Measurements from ENCODE around the gene PRKN.

DNA sequence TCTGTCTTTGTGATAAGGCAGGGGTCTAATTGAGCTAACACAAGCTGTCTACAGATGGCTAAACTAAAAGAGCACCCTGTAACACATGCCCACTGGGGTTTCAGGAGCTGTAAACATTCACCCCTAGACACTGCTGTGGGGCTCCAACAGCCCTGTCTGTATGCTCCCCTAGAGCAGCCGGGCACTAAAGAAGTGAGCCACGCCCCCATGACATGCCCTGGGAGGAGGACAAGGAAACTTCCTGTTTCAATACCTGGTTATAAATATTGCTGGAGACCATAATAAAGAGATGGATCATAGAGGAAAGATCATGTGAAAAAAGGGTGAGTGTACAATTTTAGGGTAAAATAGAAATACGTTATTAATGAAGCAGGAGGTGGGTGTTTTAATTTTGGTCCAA is 786.0 kb downstream of the PRKN start:
- TF ChIP-seq, protein P1, sequence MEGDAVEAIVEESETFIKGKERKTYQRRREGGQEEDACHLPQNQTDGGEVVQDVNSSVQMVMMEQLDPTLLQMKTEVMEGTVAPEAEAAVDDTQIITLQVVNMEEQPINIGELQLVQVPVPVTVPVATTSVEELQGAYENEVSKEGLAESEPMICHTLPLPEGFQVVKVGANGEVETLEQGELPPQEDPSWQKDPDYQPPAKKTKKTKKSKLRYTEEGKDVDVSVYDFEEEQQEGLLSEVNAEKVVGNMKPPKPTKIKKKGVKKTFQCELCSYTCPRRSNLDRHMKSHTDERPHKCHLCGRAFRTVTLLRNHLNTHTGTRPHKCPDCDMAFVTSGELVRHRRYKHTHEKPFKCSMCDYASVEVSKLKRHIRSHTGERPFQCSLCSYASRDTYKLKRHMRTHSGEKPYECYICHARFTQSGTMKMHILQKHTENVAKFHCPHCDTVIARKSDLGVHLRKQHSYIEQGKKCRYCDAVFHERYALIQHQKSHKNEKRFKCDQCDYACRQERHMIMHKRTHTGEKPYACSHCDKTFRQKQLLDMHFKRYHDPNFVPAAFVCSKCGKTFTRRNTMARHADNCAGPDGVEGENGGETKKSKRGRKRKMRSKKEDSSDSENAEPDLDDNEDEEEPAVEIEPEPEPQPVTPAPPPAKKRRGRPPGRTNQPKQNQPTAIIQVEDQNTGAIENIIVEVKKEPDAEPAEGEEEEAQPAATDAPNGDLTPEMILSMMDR (conservative IDR thresholded peaks at IDR 0.05 in 1 of 2, IDR thresholded peaks at IDR 0.05 in 1 of 2; ENCODE audit: low read depth in 1 of 2, low read length in 2 of 2) = no peak
- no peak for TF ChIP-seq EZH2 (IDR thresholded peaks at IDR 0.05; ENCODE audit: low read length, missing control alignments)

Measured in fibroblast of lung (primary cell).